IPS-20b (cell line): ENCODE measurements around the gene IL36G.

Experiments
- H3K27ac ChIP-seq: one replicate; pipeline ENCODE4 v1.5.1; 2013; ENCODE audit warnings: low read length
- H3K27me3 ChIP-seq: 2 replicates; pipeline ENCODE4 v1.6.1; 2013; ENCODE audit warnings: mild to moderate bottlenecking, low read length, inconsistent platforms; ENCODE audit not compliant: insufficient read depth
- H3K36me3 ChIP-seq: 2 replicates; pipeline ENCODE4 v1.6.1; 2013; ENCODE audit warnings: low read depth, mild to moderate bottlenecking, inconsistent platforms, low read length, moderate library complexity; ENCODE audit not compliant: insufficient read depth
- H3K4me1 ChIP-seq: 2 replicates; pipeline ENCODE4 v1.6.1; 2013; ENCODE audit warnings: mild to moderate bottlenecking, control low read depth, inconsistent platforms, low read length, moderate library complexity; ENCODE audit not compliant: insufficient read depth
- H3K4me3 ChIP-seq: 2 replicates; pipeline ENCODE4 v1.5.1; 2013; ENCODE audit warnings: mild to moderate bottlenecking, low read length, inconsistent platforms
- H3K9ac ChIP-seq: 2 replicates; pipeline ENCODE4 v1.6.1; 2013; ENCODE audit warnings: low read depth, mild to moderate bottlenecking, inconsistent platforms, low read length, moderate library complexity
- H3K9me3 ChIP-seq: 2 replicates; pipeline ENCODE4 v1.6.1; 2013; ENCODE audit warnings: mild to moderate bottlenecking, low read depth, low read length, inconsistent platforms; ENCODE audit not compliant: insufficient read depth

Gene IL36G

DNA sequence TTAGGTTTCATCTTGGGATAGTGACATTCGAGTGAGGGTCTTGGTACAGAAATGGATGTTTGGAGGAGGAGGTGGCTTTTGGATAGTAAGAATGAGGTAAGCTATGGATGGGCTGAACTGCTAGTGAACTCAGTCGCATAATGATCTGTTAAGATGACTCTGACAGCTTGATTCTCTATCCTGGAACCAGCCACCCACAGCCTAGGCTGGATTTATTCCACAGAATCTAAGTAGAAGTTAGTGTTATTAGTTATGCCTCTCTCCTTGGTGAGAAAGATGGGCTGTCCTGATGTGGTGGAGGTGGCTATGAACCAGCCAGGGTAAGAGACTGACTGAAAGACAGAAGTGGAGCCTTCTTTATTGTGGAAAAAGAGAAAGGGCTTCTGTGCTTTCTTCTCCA lies 49.9 kb downstream of the IL36G start:
- no peaks in the 10 kb centered on the region; the same call in 1 of the 2 replicates for H3K27me3 ChIP-seq
- H3K4me3 ChIP-seq: no peak overlapping the region

DNA sequence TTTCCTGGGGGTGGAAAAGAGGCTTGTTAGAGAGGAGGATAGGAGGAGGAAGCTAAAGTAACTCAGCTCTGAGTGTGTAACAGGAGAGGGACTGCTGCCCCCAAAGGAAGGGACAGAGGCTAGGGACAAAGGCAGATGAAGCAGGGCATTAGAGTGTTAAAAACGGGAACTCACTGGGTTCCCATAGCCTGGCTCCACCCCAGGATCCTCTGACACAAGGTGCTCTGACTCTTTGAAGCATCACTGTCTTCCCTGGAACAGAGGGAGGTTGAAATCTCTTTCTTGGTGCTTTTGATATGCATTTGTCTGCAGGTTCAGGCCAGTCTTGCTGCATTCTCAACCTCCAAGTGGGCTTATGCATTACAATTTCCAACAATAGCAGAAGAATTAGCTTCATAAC lies 50.3 kb downstream of the IL36G start:
- Histone ChIP-seq H3K4me1 (0 out of 2 replicates have a peak, but pooled peaks cover 5% of the 10 kb centered on the region), H3K9ac (no peak overlapping the region), H3K9me3 (no peaks in the 10 kb centered on the region), H3K4me3 (no peak overlapping the region), H3K27ac (no peak overlapping the region), H3K27me3 (no peaks in the 10 kb centered on the region; the same call in 1 of the 2 replicates), H3K36me3 (no peaks in the 10 kb centered on the region)

More for the DNA sequence above, 49.9 kb downstream of the IL36G start:
- Histone ChIP-seq H3K9ac (no peak overlapping the region), H3K36me3 (no peaks in the 10 kb centered on the region), H3K4me1 (0 out of 2 replicates have a peak, but pooled peaks cover 5% of the 10 kb centered on the region), H3K9me3 (no peaks in the 10 kb centered on the region), H3K27ac (no peak overlapping the region)

DNA sequence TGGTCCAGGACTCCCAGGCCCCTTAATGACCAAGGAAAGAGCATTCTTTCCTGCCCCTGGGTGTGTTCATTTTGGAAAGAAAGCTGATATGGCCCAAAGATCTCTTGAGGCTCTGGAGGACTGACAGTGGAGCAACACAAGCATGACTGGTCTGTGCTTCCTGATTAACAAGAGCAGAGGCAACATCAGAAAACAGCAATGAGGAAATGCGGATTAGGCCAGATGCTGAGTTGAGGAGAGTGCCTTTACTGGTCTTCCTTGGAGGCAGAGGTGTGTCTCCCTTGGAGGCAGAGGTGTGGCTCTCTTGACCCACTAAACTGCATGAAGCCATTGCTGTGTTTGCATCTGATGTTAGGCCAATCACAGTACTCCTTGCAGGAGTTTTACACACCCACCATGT lies 54.9 kb downstream of the IL36G start:
- Histone ChIP-seq H3K27me3 (no peaks in the 10 kb centered on the region), H3K4me1 (0 out of 2 replicates have a peak, but pooled peaks cover 2% of the 10 kb centered on the region), H3K9me3 (no peaks in the 10 kb centered on the region), H3K9ac (no peak overlapping the region), H3K4me3 (no peak overlapping the region), H3K36me3 (no peaks in the 10 kb centered on the region), H3K27ac (no peak overlapping the region)

DNA sequence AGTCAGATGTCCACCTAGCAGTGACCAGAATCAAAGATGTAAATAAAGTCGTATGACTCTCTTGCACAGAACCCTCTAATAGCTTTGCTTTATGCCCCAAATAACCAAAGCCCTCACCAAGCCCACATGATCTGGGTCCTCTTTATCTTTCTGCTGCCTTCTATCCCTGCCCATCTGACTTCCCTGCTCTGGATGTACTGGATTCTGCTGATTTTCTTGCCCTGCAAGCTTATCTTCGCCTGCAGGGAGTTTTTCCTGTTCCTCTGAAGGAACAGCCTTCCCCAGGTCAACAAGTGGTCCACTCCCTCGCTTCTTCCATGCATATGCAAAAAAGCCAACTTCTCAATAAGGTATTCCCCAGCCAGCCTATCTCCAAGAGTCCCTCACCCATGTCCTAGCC lies 56.2 kb downstream of the IL36G start:
- H3K9ac ChIP-seq: no peak overlapping the region
- no peaks in the 10 kb centered on the region for H3K36me3 ChIP-seq
- no peaks in the 10 kb centered on the region for H3K4me1 ChIP-seq
- H3K9me3 ChIP-seq: no peaks in the 10 kb centered on the region; the same call in 1 of the 2 replicates
- no peak overlapping the region for H3K27ac ChIP-seq
- no peak overlapping the region for H3K4me3 ChIP-seq
- no peaks in the 10 kb centered on the region for H3K27me3 ChIP-seq
